ENCODE measurements around the gene SSH2. TPM values are rescaled to one million over a fixed set of nuclear protein-coding genes. Genes with fewer than 3 reads are reported as not detected.

The SSH2 gene
- total and polyA plus RNA-seq, 5 donors from 2014 or later, result 27.2 to 90.4 (median 38.2) TPM

DNA sequence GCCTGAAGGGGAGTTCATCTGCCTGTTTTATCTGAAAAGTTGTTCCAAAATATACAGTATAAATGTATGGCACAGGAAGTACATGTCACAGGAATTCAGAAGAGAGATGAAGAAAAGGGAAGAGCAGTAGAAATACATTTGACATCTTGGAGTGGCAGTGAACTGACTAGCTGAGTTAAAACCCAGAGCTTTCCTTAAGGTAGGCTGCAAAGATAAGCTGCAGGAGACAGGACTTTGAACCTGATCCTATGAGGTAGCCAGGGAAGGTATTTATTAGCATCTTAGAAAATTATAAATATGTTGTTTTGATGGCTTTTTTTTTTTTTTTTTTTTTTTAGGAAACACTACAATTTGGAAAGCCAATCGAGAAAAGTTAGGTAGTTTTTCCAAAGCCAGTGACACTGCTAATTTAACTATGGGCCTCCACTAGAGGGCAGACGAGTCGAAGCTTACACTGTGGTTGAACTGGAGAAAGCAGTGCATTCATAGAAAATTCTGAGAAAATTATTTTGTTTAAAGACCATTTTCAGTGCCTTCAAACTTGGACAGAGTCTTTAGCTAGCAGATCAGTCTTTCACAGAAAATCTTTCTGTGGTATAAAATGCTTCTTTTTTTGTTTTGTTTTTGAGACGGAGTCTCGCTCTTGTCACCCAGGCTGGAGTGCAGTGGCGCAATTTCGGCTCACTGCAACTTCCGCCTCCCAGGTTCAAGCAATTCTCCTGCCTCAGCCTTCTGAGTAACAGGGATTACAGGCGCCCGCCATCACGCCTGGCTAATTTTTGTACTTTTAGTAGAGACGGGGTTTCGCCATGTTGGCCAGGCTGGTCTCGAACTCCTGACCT is 122.3 kb downstream of the SSH2 start:
- Mint-ChIP-seq H3K27me3 (peaks cover 4% of the 10 kb centered on the region), H3K4me1 (peaks cover 10 to 35% (median 16%) of the 10 kb centered on the region in 4 donors), H3K27ac (peak overlapping the region in 2 of 3 donors; percentile 8 to 69), H3K4me3 (no peak overlapping the region), H3K36me3 (no peaks in the 10 kb centered on the region), H3K9me3 (no peaks in the 10 kb centered on the region)
- no peaks in the 10 kb centered on the region for H3K36me3 ChIP-seq (ENCODE audit: control insufficient read depth, insufficient read depth, low read length)
- DNase-seq (peak; percentile 50 to 73 (median 72)), ATAC-seq (ENCODE audit: low read depth in 2 of 2) (peak; percentile 74 to 82)
- no peaks in the 10 kb centered on the region for H3K9me3 ChIP-seq (ENCODE audit: control insufficient read depth in 2 of 2, low read length in 2 of 2)
- H3K27ac ChIP-seq (ENCODE audit: insufficient read depth, low read length, poor library complexity, severe bottlenecking), result no peak overlapping the region
- H3K4me3 ChIP-seq (ENCODE audit: low read depth, low read length), result no peak overlapping the region
- H3K4me1 ChIP-seq (ENCODE audit: control insufficient read depth, insufficient read depth, low read length, poor library complexity, severe bottlenecking), result peaks cover 5% of the 10 kb centered on the region
- no peaks in the 10 kb centered on the region for H3K27me3 ChIP-seq (ENCODE audit: control insufficient read depth, insufficient read depth, low read length)

DNA sequence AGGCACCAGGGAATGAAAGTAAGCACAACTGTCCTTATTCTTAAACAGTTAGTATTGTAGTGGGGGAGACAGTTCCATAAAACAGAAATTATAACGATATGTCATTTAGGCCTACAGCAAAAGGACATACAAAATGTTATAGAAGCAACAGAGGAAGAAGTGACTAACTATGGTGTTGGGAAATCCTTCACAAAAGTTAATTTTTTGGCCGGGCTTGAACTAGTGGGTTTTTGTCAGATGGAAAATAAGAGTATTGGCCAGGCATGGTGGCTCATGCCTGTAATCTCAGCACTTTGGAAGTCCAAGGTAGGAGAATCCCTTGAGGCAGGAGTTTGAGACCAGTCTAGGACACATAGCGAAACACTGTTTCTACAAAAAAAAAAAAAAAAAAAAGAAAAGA is 127.8 kb downstream of the SSH2 start:
- ATAC-seq (ENCODE audit: low read depth in 2 of 2) (no peak), DNase-seq (no peak)
- Histone ChIP-seq H3K27me3 (ENCODE audit: control insufficient read depth, insufficient read depth, low read length) (no peaks in the 10 kb centered on the region), H3K27ac (ENCODE audit: insufficient read depth, low read length, poor library complexity, severe bottlenecking) (no peak overlapping the region), H3K36me3 (ENCODE audit: control insufficient read depth, insufficient read depth, low read length) (no peaks in the 10 kb centered on the region), H3K9me3 (ENCODE audit: control insufficient read depth in 2 of 2, low read length in 2 of 2) (no peaks in the 10 kb centered on the region), H3K4me3 (ENCODE audit: low read depth, low read length) (no peak overlapping the region), H3K4me1 (ENCODE audit: control insufficient read depth, insufficient read depth, low read length, poor library complexity, severe bottlenecking) (no peaks in the 10 kb centered on the region)
- H3K4me1 Mint-ChIP-seq, result peaks cover 0 to 11% (median 7%) of the 10 kb centered on the region in 4 donors
- peaks cover under 1% of the 10 kb centered on the region for H3K27me3 Mint-ChIP-seq
- H3K27ac Mint-ChIP-seq, result no peak overlapping the region
- H3K36me3 Mint-ChIP-seq, result no peaks in the 10 kb centered on the region
- H3K4me3 Mint-ChIP-seq, result no peak overlapping the region
- H3K9me3 Mint-ChIP-seq, result no peaks in the 10 kb centered on the region

DNA sequence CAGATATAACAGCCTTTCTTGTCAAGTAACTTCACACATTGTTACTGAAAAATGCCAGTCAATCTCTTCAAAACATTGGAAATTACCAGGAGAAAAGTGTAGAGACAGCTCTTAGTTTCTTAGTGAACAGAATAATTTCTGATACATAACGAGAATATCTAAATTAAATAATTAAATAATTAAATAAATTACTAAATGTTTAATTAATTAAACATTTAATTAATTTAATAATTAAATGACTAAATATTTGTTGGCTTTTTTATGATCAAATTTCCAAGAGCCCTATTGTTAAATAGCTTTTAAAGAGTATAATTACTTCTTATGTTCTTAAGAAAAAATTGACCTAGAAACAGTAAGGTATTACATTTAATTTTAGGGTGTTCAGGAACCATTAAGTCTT is 129.6 kb downstream of the SSH2 start:
- Histone ChIP-seq H3K9me3 (ENCODE audit: control insufficient read depth in 2 of 2, low read length in 2 of 2) (no peaks in the 10 kb centered on the region), H3K27ac (ENCODE audit: insufficient read depth, low read length, poor library complexity, severe bottlenecking) (no peak overlapping the region), H3K27me3 (ENCODE audit: control insufficient read depth, insufficient read depth, low read length) (no peaks in the 10 kb centered on the region), H3K4me3 (ENCODE audit: low read depth, low read length) (no peak overlapping the region), H3K4me1 (ENCODE audit: control insufficient read depth, insufficient read depth, low read length, poor library complexity, severe bottlenecking) (no peaks in the 10 kb centered on the region), H3K36me3 (ENCODE audit: control insufficient read depth, insufficient read depth, low read length) (no peaks in the 10 kb centered on the region)
- H3K4me3 Mint-ChIP-seq, result no peak overlapping the region
- H3K27me3 Mint-ChIP-seq, result no peaks in the 10 kb centered on the region
- no peak for DNase-seq
- no peaks in the 10 kb centered on the region for H3K36me3 Mint-ChIP-seq
- no peaks in the 10 kb centered on the region for H3K9me3 Mint-ChIP-seq
- peaks cover 0 to 11% (median 5%) of the 10 kb centered on the region in 4 donors for H3K4me1 Mint-ChIP-seq
- no peak overlapping the region for H3K27ac Mint-ChIP-seq
- no peak for ATAC-seq (ENCODE audit: low read depth in 2 of 2)

DNA sequence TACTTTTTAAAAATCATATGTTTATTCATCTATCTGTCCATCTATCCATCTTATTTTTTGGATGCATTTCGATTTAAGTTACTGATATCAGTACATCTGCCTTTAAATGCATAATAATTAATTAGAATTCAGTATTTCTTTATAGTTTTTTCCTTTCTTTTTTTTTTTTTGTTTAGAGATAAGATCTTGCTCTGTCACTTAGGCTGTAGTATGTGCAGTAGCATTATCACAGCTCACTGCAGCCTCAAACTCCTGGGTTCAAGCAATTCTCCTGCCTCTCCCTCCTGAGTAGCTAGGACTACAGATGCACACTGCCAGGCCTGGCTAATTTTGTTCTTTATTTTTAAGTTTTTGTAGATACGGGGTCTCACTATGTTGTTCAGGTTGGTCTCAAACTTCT is 133.4 kb downstream of the SSH2 start:
- ATAC-seq (ENCODE audit: low read depth in 2 of 2) (no peak), DNase-seq (no peak)
- Mint-ChIP-seq H3K27me3 (no peaks in the 10 kb centered on the region), H3K4me3 (no peak overlapping the region), H3K9me3 (no peaks in the 10 kb centered on the region), H3K4me1 (peaks cover 0 to 8% (median 3%) of the 10 kb centered on the region in 4 donors), H3K36me3 (no peaks in the 10 kb centered on the region), H3K27ac (no peak overlapping the region)
- Histone ChIP-seq H3K4me3 (ENCODE audit: low read depth, low read length) (no peak overlapping the region), H3K4me1 (ENCODE audit: control insufficient read depth, insufficient read depth, low read length, poor library complexity, severe bottlenecking) (no peaks in the 10 kb centered on the region), H3K9me3 (ENCODE audit: control insufficient read depth in 2 of 2, low read length in 2 of 2) (no peaks in the 10 kb centered on the region), H3K36me3 (ENCODE audit: control insufficient read depth, insufficient read depth, low read length) (no peaks in the 10 kb centered on the region), H3K27me3 (ENCODE audit: control insufficient read depth, insufficient read depth, low read length) (no peaks in the 10 kb centered on the region), H3K27ac (ENCODE audit: insufficient read depth, low read length, poor library complexity, severe bottlenecking) (no peak overlapping the region)

DNA sequence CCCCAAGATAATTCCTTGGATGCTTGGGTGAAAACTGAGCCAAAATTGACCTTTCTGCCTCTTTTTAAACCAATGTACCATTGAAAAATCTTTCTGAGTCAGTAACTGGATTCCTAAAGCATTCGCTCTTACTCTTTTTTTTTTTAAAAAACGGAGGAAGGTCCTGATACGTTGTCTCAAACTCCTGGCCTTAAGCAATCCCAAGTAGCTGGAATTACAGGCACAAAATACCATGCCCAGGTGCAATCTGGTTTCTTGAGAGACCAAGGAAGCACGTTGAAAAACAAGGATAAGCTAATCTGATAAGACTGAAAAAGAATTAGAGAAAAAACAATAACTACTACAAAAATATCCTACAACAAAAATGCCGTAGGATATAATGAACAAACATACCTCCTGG is 136.5 kb downstream of the SSH2 start:
- Mint-ChIP-seq H3K4me1 (peaks cover 0 to 9% (median 4%) of the 10 kb centered on the region in 4 donors), H3K36me3 (peaks cover 17% of the 10 kb centered on the region), H3K27ac (no peak overlapping the region), H3K27me3 (no peaks in the 10 kb centered on the region), H3K4me3 (no peak overlapping the region), H3K9me3 (no peaks in the 10 kb centered on the region)
- Histone ChIP-seq H3K36me3 (ENCODE audit: control insufficient read depth, insufficient read depth, low read length) (peaks cover 4% of the 10 kb centered on the region), H3K4me3 (ENCODE audit: low read depth, low read length) (no peak overlapping the region), H3K27me3 (ENCODE audit: control insufficient read depth, insufficient read depth, low read length) (no peaks in the 10 kb centered on the region), H3K27ac (ENCODE audit: insufficient read depth, low read length, poor library complexity, severe bottlenecking) (no peak overlapping the region), H3K9me3 (ENCODE audit: control insufficient read depth in 2 of 2, low read length in 2 of 2) (no peaks in the 10 kb centered on the region), H3K4me1 (ENCODE audit: control insufficient read depth, insufficient read depth, low read length, poor library complexity, severe bottlenecking) (no peaks in the 10 kb centered on the region)
- DNase-seq (no peak), ATAC-seq (ENCODE audit: low read depth in 2 of 2) (no peak)

DNA sequence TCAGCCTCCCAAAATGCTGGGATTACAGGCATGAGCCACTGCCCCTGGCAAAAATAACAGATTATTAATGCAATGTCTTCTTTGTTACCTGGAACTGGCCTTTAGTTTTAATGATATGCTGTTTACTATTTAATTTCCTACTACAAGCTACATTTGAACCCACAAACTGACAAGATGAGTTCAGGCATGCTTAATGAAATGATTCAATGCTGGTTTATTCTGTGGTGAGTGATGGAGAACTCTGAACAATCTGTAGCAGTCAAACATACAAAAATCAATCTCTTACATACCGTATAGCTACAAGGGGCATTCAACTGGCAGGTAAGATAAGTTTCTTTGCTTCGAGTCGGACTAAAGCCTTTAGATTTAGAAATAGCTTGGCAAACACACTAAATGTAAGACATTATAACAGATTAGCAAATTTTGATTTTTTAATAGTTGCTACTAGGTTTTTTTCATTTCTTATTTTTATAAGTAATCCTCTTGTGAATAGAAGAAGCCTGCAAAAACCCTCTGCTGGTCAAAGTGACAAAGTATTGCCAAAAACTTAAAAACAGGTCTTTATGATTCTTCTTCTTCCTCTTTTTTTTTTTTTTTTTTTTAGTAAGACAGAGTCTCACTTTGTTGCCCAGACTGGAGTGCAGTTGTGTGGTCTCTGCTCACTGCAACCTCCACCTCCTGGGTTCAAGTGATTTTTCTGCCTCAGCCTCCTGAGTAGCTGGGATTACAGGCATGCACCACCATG is 138.5 kb downstream of the SSH2 start:
- no peak for DNase-seq
- Mint-ChIP-seq H3K27ac (peak overlapping the region in 1 of 3 donors; percentile 9), H3K4me1 (peaks cover 0 to 13% (median 4%) of the 10 kb centered on the region in 4 donors), H3K9me3 (no peaks in the 10 kb centered on the region), H3K27me3 (no peaks in the 10 kb centered on the region), H3K36me3 (peaks cover 17% of the 10 kb centered on the region), H3K4me3 (no peak overlapping the region)
- no peaks in the 10 kb centered on the region for H3K27me3 ChIP-seq (ENCODE audit: control insufficient read depth, insufficient read depth, low read length)
- H3K9me3 ChIP-seq (ENCODE audit: control insufficient read depth in 2 of 2, low read length in 2 of 2), result no peaks in the 10 kb centered on the region
- no peak for ATAC-seq (ENCODE audit: low read depth in 2 of 2)
- peaks cover 4% of the 10 kb centered on the region for H3K36me3 ChIP-seq (ENCODE audit: control insufficient read depth, insufficient read depth, low read length)
- no peak overlapping the region for H3K27ac ChIP-seq (ENCODE audit: insufficient read depth, low read length, poor library complexity, severe bottlenecking)
- H3K4me3 ChIP-seq (ENCODE audit: low read depth, low read length), result no peak overlapping the region
- H3K4me1 ChIP-seq (ENCODE audit: control insufficient read depth, insufficient read depth, low read length, poor library complexity, severe bottlenecking), result no peaks in the 10 kb centered on the region

DNA sequence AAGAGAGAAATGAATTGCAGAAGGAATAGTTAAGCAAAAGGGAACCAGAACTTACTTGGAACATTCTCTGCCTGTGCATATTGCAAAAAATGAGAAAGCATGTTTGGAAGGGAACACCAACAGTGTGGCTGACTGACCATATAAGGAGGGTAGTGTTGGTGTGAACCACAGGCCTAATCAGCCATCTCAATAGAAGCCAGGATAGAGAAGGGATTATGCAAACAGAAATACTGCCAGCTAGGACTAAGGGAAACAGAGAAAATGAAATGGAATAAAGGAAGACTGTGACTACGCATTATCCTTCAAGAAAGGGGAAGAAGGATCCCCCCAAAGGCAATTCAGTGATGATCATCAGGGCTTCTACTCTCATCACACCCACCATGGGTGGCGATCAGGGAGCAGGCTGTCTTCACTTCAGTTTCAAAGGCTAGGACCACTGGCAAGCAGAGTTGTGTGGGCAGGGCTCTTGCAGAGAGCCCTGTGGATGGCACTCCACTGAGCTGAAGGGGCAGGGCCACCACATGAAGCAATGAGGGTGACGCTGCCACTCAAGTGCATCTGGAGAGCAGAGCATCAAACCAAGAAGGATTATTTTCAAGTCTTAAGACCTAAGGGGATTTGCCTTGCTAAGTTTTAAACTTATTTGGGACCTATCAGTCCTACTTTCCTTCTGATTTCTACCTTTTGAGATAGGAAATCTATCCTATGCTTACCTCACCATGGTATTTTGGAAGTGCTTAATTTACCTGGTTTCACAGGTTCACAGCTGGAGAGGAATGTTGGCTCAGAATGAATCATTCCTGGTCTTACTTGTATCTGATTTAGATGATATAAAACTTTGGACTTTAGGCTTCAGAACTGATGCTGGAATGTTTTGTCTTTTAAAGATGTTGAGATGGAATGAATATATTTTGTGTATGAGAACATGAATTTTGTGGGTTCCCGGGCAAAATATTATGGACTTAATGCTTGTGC is 140.5 kb downstream of the SSH2 start:
- H3K27me3 ChIP-seq (ENCODE audit: control insufficient read depth, insufficient read depth, low read length), result no peaks in the 10 kb centered on the region
- no peaks in the 10 kb centered on the region for H3K27me3 Mint-ChIP-seq
- H3K9me3 ChIP-seq (ENCODE audit: control insufficient read depth in 2 of 2, low read length in 2 of 2), result no peaks in the 10 kb centered on the region
- DNase-seq (no peak), ATAC-seq (ENCODE audit: low read depth in 2 of 2) (no peak)
- H3K27ac ChIP-seq (ENCODE audit: insufficient read depth, low read length, poor library complexity, severe bottlenecking), result no peak overlapping the region
- peaks cover 0 to 11% (median 0%) of the 10 kb centered on the region in 4 donors for H3K4me1 Mint-ChIP-seq
- H3K4me1 ChIP-seq (ENCODE audit: control insufficient read depth, insufficient read depth, low read length, poor library complexity, severe bottlenecking), result no peaks in the 10 kb centered on the region
- H3K36me3 ChIP-seq (ENCODE audit: control insufficient read depth, insufficient read depth, low read length), result peaks cover 4% of the 10 kb centered on the region
- no peak overlapping the region for H3K4me3 ChIP-seq (ENCODE audit: low read depth, low read length)
- H3K9me3 Mint-ChIP-seq, result no peaks in the 10 kb centered on the region
- peak overlapping the region in 1 of 3 donors; percentile 67 for H3K27ac Mint-ChIP-seq
- no peak overlapping the region for H3K4me3 Mint-ChIP-seq
- H3K36me3 Mint-ChIP-seq, result peaks cover 17% of the 10 kb centered on the region

Measured in CD4-positive, CD25-positive, alpha-beta regulatory T cell (primary cell).